ENCODE data around the gene CPEB4. TPM values are rescaled to one million over a fixed set of nuclear protein-coding genes. Genes with fewer than 3 reads are reported as not detected.

The CPEB4 gene
- total RNA-seq, 1 donor from 2014 or later, result 11.3 TPM

GRCh38 chr5:173972607-173972924, 84.4 kb downstream of the CPEB4 start:
- H3K4me1 Mint-ChIP-seq, result peaks cover 42% of the 10 kb centered on the region
- peaks cover 18% of the 10 kb centered on the region for H3K27me3 Mint-ChIP-seq (ENCODE audit: low read depth)
- H3K27ac Mint-ChIP-seq (ENCODE audit: unreplicated experiment), result no peak overlapping the region
- no peak for DNase-seq (ENCODE audit: low read depth, low spot score)
- no peaks in the 10 kb centered on the region for H3K9me3 Mint-ChIP-seq
- no peak for TF ChIP-seq CTCF (conservative IDR thresholded peaks at IDR 0.05)
- no peak overlapping the region for H3K4me3 Mint-ChIP-seq
- H3K36me3 Mint-ChIP-seq (ENCODE audit: low read depth), result no peaks in the 10 kb centered on the region

GRCh38 chr5:173972925-173973615, 84.9 kb downstream of the CPEB4 start:
- H3K4me3 Mint-ChIP-seq, result peak overlapping the region; percentile 85
- DNase-seq (ENCODE audit: low read depth, low spot score), result peak; percentile 85
- H3K36me3 Mint-ChIP-seq (ENCODE audit: low read depth), result no peaks in the 10 kb centered on the region
- TF ChIP-seq CTCF (conservative IDR thresholded peaks at IDR 0.05), result peak; percentile 93
- H3K4me1 Mint-ChIP-seq, result peaks cover 37% of the 10 kb centered on the region
- peaks cover 22% of the 10 kb centered on the region for H3K27me3 Mint-ChIP-seq (ENCODE audit: low read depth)
- peak overlapping the region; percentile 62 for H3K27ac Mint-ChIP-seq (ENCODE audit: unreplicated experiment)
- H3K9me3 Mint-ChIP-seq, result no peaks in the 10 kb centered on the region

GRCh38 chr5:173973616-173973969, 85.4 kb downstream of the CPEB4 start:
- Mint-ChIP-seq H3K4me3 (peak overlapping the region; percentile 85), H3K9me3 (no peaks in the 10 kb centered on the region), H3K36me3 (ENCODE audit: low read depth) (no peaks in the 10 kb centered on the region), H3K27ac (ENCODE audit: unreplicated experiment) (no peak overlapping the region), H3K4me1 (peaks cover 32% of the 10 kb centered on the region), H3K27me3 (ENCODE audit: low read depth) (peaks cover 22% of the 10 kb centered on the region)
- no peak for DNase-seq (ENCODE audit: low read depth, low spot score)
- no peak for TF ChIP-seq CTCF (conservative IDR thresholded peaks at IDR 0.05)

- no peak for DNase-seq (ENCODE audit: low read depth, low spot score)
- H3K9me3 Mint-ChIP-seq, result no peaks in the 10 kb centered on the region
- H3K27me3 Mint-ChIP-seq (ENCODE audit: low read depth), result peaks cover 26% of the 10 kb centered on the region
- peaks cover 24% of the 10 kb centered on the region for H3K4me1 Mint-ChIP-seq
- TF ChIP-seq CTCF (conservative IDR thresholded peaks at IDR 0.05), result no peak
- no peaks in the 10 kb centered on the region for H3K36me3 Mint-ChIP-seq (ENCODE audit: low read depth)
- no peak overlapping the region for H3K27ac Mint-ChIP-seq (ENCODE audit: unreplicated experiment)
- no peak overlapping the region for H3K4me3 Mint-ChIP-seq
These were observed 86.6 kb downstream of the CPEB4 start for GRCh38 chr5:173974688-173975239.

GRCh38 chr5:173981185-173981761, 93.1 kb downstream of the CPEB4 start:
- H3K27ac Mint-ChIP-seq (ENCODE audit: unreplicated experiment), result no peak overlapping the region
- no peak overlapping the region for H3K4me3 Mint-ChIP-seq
- H3K36me3 Mint-ChIP-seq (ENCODE audit: low read depth), result peaks cover 4% of the 10 kb centered on the region
- H3K27me3 Mint-ChIP-seq (ENCODE audit: low read depth), result peaks cover 26% of the 10 kb centered on the region
- no peak for DNase-seq (ENCODE audit: low read depth, low spot score)
- peaks cover 7% of the 10 kb centered on the region for H3K9me3 Mint-ChIP-seq
- TF ChIP-seq CTCF (conservative IDR thresholded peaks at IDR 0.05), result no peak
- H3K4me1 Mint-ChIP-seq, result no peaks in the 10 kb centered on the region
